GM12878 (cell line): ENCODE results near the gene NFATC2. TPM values are rescaled to one million over a fixed set of nuclear protein-coding genes. Genes with fewer than 3 reads are reported as not detected.

Source experiments
- ATAC-seq: fragments of 200-7000 bp; cut with Tn5 transposase; 3 replicates; pipeline ENCODE4 v1.9.1; 2020; ENCODE audit warnings: mild to moderate bottlenecking, moderate library complexity
- BruUV-seq: library from RNA; stranded (reverse); fragments of 400-500 nt; replicated peaks from 2 replicates; lab custom pipeline; 2021; lab: Mats Ljungman, UMichigan
- CTCF ChIA-PET: fragments of 300-600 bp; sonication (Branson Sonifier 250); formaldehyde crosslinking; extraction: SDS; loops from one replicate; lab custom pipeline; 2021; ENCODE audit warnings: inconsistent platforms; lab: Yijun Ruan, JAX
- POLR2A ChIA-PET: fragments of 350-600 bp; formaldehyde crosslinking; extraction: SDS; loops from one replicate; lab custom pipeline; 2021; ENCODE audit warnings: inconsistent platforms; lab: Charles Lee
- RAD21 ChIA-PET: fragments of 300-600 bp; sonication (Branson Sonifier 250); formaldehyde crosslinking; loops from one replicate; lab custom pipeline; 2023; ENCODE audit warnings: antibody characterized with exemption; ENCODE audit not compliant: unreplicated experiment; lab: Charles Lee
- SMC1A ChIA-PET: fragments of 300-600 bp; sonication (Branson Sonifier 250); formaldehyde crosslinking; loops from one replicate; lab custom pipeline; 2023; ENCODE audit not compliant: unreplicated experiment, uncharacterized antibody; lab: Charles Lee
- DNase-seq: peaks from one replicate; pipeline ENCODE4 v3.0.0-alpha.2; 2011; ENCODE audit warnings: low read depth, low spot score
- FAIRE-seq: peaks from 3 replicates; lab custom pipeline; 2011; peaks lifted over from hg19 to GRCh38; lab: Jason Lieb, UNC
- H2AFZ ChIP-seq: 2 replicates; pipeline ENCODE4 v1.6.0; 2011; ENCODE audit warnings: low read depth, low read length, control low read depth; ENCODE audit not compliant: control insufficient read depth
- H3K27ac ChIP-seq: 2 replicates; pipeline ENCODE4 v1.5.1; 2011; ENCODE audit warnings: control low read depth; ENCODE audit not compliant: control insufficient read depth, insufficient read depth
- H3K27me3 ChIP-seq, 2 experiments: replicated peaks in 1 of 2; 2 replicates each; pipeline versions ENCODE4 v1.6.0 to v1.6.1; 2011; ENCODE audit warnings: low read length in 1 of 2; ENCODE audit not compliant: control insufficient read depth in 2 of 2, insufficient read depth in 2 of 2
- H3K36me3 ChIP-seq, 2 experiments: 2 replicates each; pipeline ENCODE4 v1.5.1; 2011; ENCODE audit warnings: low read length in 1 of 2; ENCODE audit not compliant: control insufficient read depth in 2 of 2, insufficient read depth in 2 of 2
- H3K4me1 ChIP-seq: 2 replicates; pipeline ENCODE4 v1.6.1; 2011; ENCODE audit warnings: mild to moderate bottlenecking, low read length, moderate library complexity, mixed read lengths; ENCODE audit not compliant: control insufficient read depth, insufficient read depth
- H3K4me2 ChIP-seq: 2 replicates; pipeline ENCODE4 v1.6.0; 2011; ENCODE audit warnings: control low read depth; ENCODE audit not compliant: control insufficient read depth, insufficient read depth
- H3K4me3 ChIP-seq: fragments of 200-600 bp; sonication (generic); 2 replicates; pipeline ENCODE4 v1.5.1; 2016
- H3K79me2 ChIP-seq: 2 replicates; pipeline ENCODE4 v1.6.0; 2011; ENCODE audit warnings: low read length; ENCODE audit not compliant: control insufficient read depth, insufficient read depth
- H3K9ac ChIP-seq: 2 replicates; pipeline ENCODE4 v1.8.0; 2011; ENCODE audit warnings: low read length, control low read depth, mixed read lengths; ENCODE audit not compliant: control insufficient read depth, insufficient read depth
- H3K9me3 ChIP-seq: replicated peaks from 3 replicates; pipeline ENCODE4 v1.5.1; 2011; ENCODE audit warnings: mild to moderate bottlenecking, low read length; ENCODE audit not compliant: control insufficient read depth, insufficient read depth
- H4K20me1 ChIP-seq: 2 replicates; pipeline ENCODE4 v1.6.0; 2011; ENCODE audit not compliant: control insufficient read depth, insufficient read depth
- FOXM1 ChIP-seq: IDR thresholded peaks from 2 replicates; pipeline ENCODE4 v1.6.1; 2012; ENCODE audit warnings: low read depth, mild to moderate bottlenecking, inconsistent platforms, low read length, moderate library complexity
- MAX ChIP-seq: IDR thresholded peaks from 2 replicates; pipeline ENCODE4 v1.6.1; 2012; ENCODE audit warnings: low read depth, low read length, improper control_type of control experiment
- MYC ChIP-seq: IDR thresholded peaks from 2 replicates; pipeline ENCODE4 v1.6.1; 2011; ENCODE audit warnings: mild to moderate bottlenecking, low read length, moderate library complexity, inconsistent platforms; ENCODE audit not compliant: insufficient read depth, insufficient replicate concordance, insufficient read length, severe bottlenecking
- NFYA ChIP-seq: IDR thresholded peaks from 2 replicates; pipeline ENCODE4 v1.6.1; 2011; ENCODE audit warnings: low read depth, mild to moderate bottlenecking, low read length, improper control_type of control experiment, borderline replicate concordance
- PAX8 ChIP-seq: fragments of 450-650 bp; IDR thresholded peaks from 2 replicates; pipeline ENCODE4 v1.6.1; 2017; ENCODE audit warnings: mild to moderate bottlenecking, moderate library complexity
- POLR2AphosphoS2 ChIP-seq: IDR thresholded peaks from 2 replicates; pipeline ENCODE4 v1.6.1; 2011; ENCODE audit warnings: low read depth, mild to moderate bottlenecking, low read length, improper control_type of control experiment, moderate library complexity
- RCOR1 ChIP-seq: conservative IDR thresholded peaks from 2 replicates; pipeline ENCODE4 v1.6.1; 2012; ENCODE audit warnings: low read depth, low read length, improper control_type of control experiment
- SMAD5 ChIP-seq: IDR thresholded peaks from 2 replicates; pipeline ENCODE4 v1.6.1; 2016; ENCODE audit warnings: antibody characterized with exemption, low read depth
- ZNF217 ChIP-seq: fragments of 450-650 bp; IDR thresholded peaks from 2 replicates; pipeline ENCODE4 v1.6.1; 2017; ENCODE audit warnings: antibody characterized with exemption, mild to moderate bottlenecking
- ZZZ3 ChIP-seq: IDR thresholded peaks from 2 replicates; pipeline ENCODE4 v1.6.1; 2011; ENCODE audit warnings: low read depth; ENCODE audit not compliant: control insufficient read depth, insufficient read length
- WGBS: methylation state at CpG from one replicate; pipeline ENCODE4 v1.1.6; 2016; ENCODE audit warnings: low lambda C conversion rate; ENCODE audit not compliant: insufficient replicate concordance, insufficient coverage; ENCODE audit errors: missing lambda C conversion rate; 5-methylcytosine and 5-hydroxymethylcytosine counted together
- in situ Hi-C: fragments of 300-500 bp; cut with MboI; formaldehyde crosslinking; loops from 9 replicates; pipeline ENCODE4 v1.14.3; 2018; ENCODE audit warnings: mixed read lengths
- intact Hi-C: fragments of 100-400 bp; cut with micrococcal nuclease; formaldehyde crosslinking; loops from one replicate; pipeline ENCODE4 v1.14.2; 2022; ENCODE audit not compliant: unreplicated experiment
- polyA plus RNA-seq, 11 experiments: library from polyadenylated mRNA; depleted of rRNA in 4 of 11; unstranded in 6 of 11; stranded (reverse) in 5 of 11; fragments of >200 nt; fragmentation: Nextera tagmentation in 4 of 11; fragmentation: Illumina TruSeq in 1 of 11; extraction: Ambion mirVana in 4 of 11; extraction: Trizol in 1 of 11; gene quantifications; 1 replicate in 1 of 11; 2 replicates in 10 of 11; pipeline versions ENCODE4 v1.2.1 to v1.2.3, GENCODE V29; 2011 to 2016; ENCODE audit warnings: inconsistent platforms in 2 of 11, missing spikeins in 2 of 11, low read depth in 1 of 11
- total RNA-seq, 4 experiments: library from RNA; depleted of rRNA in 3 of 4; stranded (reverse); fragments of >200 nt in 3 of 4; fragmentation: Illumina TruSeq in 1 of 4; extraction: Trizol in 1 of 4; gene quantifications; 2 replicates each; pipeline versions ENCODE4 v1.2.1 to v1.2.3, GENCODE V29; 2013 to 2021
- TF ChIP-seq, protein P1 (sequence below): fragments of 450-650 bp; IDR thresholded peaks from 2 replicates; pipeline ENCODE4 v1.6.1; 2018; ENCODE audit warnings: borderline replicate concordance, mild to moderate bottlenecking; ENCODE audit not compliant: partially characterized antibody
- TF ChIP-seq, protein P2 (sequence below): fragments of 450-650 bp; IDR thresholded peaks from 2 replicates; pipeline ENCODE4 v1.6.1; 2017; ENCODE audit warnings: mild to moderate bottlenecking, low read depth, inconsistent platforms; ENCODE audit not compliant: poor library complexity, severe bottlenecking
- TF ChIP-seq, protein P3 (sequence below): IDR thresholded peaks from 2 replicates; pipeline ENCODE4 v1.6.1; 2012; ENCODE audit warnings: improper control_type of control experiment, low read depth, low read length; ENCODE audit not compliant: insufficient replicate concordance

The NFATC2 gene
- total and polyA plus RNA-seq, 10 of the 15 experiments (the other 5 are each of a cell fraction or from before 2014, with no cell fraction given) = 3.3 to 20.0 (median 7.3) TPM

- ChIA-PET SMC1A (no interaction called here), CTCF (interaction anchor here (0.6 kb wide), 2 partner anchors 12 to 377 kb away, joined by 3 to 4 read pairs; no protein-coding TSS in a partner anchor), POLR2A (no interaction called here), RAD21 (no interaction called here)
- H3K4me2 ChIP-seq = no peak overlapping the region
- H4K20me1 ChIP-seq = no peaks in the 10 kb centered on the region
- WGBS = 33% methylated on average over 3 of the region's 3 CpGs
- no peaks in the 10 kb centered on the region for H3K27me3 ChIP-seq
- in situ Hi-C loops (no loop called here), intact Hi-C loops (no loop called here)
- ATAC-seq (no peak), FAIRE-seq (no peak), DNase-seq (no peak)
- no peaks in the 10 kb centered on the region for H3K79me2 ChIP-seq
- H3K4me1 ChIP-seq = peaks cover 2% of the 10 kb centered on the region; the same call in 1 of the 2 replicates
- no peak overlapping the region for H3K27ac ChIP-seq
- no TSS peak for BruUV-seq
- no peak overlapping the region for H3K9ac ChIP-seq
- no peaks in the 10 kb centered on the region for H3K36me3 ChIP-seq
- no peak overlapping the region for H3K4me3 ChIP-seq
- H2AFZ ChIP-seq = no peak overlapping the region
- no peaks in the 10 kb centered on the region; the same call in 2 of the 3 replicates for H3K9me3 ChIP-seq
- no peak for TF ChIP-seq SMAD5
- TF ChIP-seq MAX = no peak
- TF ChIP-seq, protein P1, sequence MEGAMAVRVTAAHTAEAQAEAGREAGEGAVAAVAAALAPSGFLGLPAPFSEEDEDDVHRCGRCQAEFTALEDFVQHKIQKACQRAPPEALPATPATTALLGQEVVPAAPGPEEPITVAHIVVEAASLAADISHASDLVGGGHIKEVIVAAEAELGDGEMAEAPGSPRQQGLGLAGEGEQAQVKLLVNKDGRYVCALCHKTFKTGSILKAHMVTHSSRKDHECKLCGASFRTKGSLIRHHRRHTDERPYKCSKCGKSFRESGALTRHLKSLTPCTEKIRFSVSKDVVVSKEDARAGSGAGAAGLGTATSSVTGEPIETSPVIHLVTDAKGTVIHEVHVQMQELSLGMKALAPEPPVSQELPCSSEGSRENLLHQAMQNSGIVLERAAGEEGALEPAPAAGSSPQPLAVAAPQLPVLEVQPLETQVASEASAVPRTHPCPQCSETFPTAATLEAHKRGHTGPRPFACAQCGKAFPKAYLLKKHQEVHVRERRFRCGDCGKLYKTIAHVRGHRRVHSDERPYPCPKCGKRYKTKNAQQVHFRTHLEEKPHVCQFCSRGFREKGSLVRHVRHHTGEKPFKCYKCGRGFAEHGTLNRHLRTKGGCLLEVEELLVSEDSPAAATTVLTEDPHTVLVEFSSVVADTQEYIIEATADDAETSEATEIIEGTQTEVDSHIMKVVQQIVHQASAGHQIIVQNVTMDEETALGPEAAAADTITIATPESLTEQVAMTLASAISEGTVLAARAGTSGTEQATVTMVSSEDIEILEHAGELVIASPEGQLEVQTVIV = no peak
- TF ChIP-seq, protein P2, sequence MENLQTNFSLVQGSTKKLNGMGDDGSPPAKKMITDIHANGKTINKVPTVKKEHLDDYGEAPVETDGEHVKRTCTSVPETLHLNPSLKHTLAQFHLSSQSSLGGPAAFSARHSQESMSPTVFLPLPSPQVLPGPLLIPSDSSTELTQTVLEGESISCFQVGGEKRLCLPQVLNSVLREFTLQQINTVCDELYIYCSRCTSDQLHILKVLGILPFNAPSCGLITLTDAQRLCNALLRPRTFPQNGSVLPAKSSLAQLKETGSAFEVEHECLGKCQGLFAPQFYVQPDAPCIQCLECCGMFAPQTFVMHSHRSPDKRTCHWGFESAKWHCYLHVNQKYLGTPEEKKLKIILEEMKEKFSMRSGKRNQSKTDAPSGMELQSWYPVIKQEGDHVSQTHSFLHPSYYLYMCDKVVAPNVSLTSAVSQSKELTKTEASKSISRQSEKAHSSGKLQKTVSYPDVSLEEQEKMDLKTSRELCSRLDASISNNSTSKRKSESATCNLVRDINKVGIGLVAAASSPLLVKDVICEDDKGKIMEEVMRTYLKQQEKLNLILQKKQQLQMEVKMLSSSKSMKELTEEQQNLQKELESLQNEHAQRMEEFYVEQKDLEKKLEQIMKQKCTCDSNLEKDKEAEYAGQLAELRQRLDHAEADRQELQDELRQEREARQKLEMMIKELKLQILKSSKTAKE = no peak
- TF ChIP-seq NFYA = no peak
- TF ChIP-seq ZNF217 = no peak
- no peak for TF ChIP-seq POLR2AphosphoS2
- TF ChIP-seq, protein P3, sequence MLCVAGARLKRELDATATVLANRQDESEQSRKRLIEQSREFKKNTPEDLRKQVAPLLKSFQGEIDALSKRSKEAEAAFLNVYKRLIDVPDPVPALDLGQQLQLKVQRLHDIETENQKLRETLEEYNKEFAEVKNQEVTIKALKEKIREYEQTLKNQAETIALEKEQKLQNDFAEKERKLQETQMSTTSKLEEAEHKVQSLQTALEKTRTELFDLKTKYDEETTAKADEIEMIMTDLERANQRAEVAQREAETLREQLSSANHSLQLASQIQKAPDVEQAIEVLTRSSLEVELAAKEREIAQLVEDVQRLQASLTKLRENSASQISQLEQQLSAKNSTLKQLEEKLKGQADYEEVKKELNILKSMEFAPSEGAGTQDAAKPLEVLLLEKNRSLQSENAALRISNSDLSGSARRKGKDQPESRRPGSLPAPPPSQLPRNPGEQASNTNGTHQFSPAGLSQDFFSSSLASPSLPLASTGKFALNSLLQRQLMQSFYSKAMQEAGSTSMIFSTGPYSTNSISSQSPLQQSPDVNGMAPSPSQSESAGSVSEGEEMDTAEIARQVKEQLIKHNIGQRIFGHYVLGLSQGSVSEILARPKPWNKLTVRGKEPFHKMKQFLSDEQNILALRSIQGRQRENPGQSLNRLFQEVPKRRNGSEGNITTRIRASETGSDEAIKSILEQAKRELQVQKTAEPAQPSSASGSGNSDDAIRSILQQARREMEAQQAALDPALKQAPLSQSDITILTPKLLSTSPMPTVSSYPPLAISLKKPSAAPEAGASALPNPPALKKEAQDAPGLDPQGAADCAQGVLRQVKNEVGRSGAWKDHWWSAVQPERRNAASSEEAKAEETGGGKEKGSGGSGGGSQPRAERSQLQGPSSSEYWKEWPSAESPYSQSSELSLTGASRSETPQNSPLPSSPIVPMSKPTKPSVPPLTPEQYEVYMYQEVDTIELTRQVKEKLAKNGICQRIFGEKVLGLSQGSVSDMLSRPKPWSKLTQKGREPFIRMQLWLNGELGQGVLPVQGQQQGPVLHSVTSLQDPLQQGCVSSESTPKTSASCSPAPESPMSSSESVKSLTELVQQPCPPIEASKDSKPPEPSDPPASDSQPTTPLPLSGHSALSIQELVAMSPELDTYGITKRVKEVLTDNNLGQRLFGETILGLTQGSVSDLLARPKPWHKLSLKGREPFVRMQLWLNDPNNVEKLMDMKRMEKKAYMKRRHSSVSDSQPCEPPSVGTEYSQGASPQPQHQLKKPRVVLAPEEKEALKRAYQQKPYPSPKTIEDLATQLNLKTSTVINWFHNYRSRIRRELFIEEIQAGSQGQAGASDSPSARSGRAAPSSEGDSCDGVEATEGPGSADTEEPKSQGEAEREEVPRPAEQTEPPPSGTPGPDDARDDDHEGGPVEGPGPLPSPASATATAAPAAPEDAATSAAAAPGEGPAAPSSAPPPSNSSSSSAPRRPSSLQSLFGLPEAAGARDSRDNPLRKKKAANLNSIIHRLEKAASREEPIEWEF = no peak
- no peak for TF ChIP-seq FOXM1
- no peak for TF ChIP-seq MYC
- TF ChIP-seq RCOR1 = no peak
- no peak for TF ChIP-seq PAX8
- TF ChIP-seq ZZZ3 = no peak
These were observed 184.3 kb downstream of the NFATC2 start for GRCh38 chr20:51358032-51358724.
